ENCODE results near the gene PCDH9. TPM values are rescaled to one million over a fixed set of nuclear protein-coding genes. Genes with fewer than 3 reads are reported as not detected.

PCDH9 gene
- total and polyA plus RNA-seq, 10 of the 15 experiments (the other 5 are each of a cell fraction or from before 2014, with no cell fraction given), result 0.02 to 2.3 (median 0.05) TPM; not detected in 1

DNA sequence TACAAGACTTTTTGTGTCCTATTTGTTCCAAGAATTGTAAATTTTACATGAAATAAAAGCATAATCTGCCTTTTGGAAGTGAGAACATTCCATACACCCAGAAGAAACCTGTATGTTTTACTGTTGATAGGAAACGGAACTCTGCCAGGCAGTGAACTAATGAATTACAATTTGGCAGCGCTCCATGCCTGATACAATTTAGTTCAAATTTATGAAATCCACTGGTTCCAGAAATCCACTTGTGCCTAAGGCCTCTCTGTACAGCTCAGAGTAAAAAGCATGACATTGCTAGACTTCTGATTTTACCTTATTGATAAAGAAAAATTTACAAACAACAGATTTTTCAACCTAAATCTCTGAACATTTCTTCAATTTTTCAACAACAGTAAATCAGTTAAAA, 78.1 kb downstream of the PCDH9 start (continued):
- TF ChIP-seq, protein P1, sequence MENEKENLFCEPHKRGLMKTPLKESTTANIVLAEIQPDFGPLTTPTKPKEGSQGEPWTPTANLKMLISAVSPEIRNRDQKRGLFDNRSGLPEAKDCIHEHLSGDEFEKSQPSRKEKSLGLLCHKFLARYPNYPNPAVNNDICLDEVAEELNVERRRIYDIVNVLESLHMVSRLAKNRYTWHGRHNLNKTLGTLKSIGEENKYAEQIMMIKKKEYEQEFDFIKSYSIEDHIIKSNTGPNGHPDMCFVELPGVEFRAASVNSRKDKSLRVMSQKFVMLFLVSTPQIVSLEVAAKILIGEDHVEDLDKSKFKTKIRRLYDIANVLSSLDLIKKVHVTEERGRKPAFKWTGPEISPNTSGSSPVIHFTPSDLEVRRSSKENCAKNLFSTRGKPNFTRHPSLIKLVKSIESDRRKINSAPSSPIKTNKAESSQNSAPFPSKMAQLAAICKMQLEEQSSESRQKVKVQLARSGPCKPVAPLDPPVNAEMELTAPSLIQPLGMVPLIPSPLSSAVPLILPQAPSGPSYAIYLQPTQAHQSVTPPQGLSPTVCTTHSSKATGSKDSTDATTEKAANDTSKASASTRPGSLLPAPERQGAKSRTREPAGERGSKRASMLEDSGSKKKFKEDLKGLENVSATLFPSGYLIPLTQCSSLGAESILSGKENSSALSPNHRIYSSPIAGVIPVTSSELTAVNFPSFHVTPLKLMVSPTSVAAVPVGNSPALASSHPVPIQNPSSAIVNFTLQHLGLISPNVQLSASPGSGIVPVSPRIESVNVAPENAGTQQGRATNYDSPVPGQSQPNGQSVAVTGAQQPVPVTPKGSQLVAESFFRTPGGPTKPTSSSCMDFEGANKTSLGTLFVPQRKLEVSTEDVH (IDR thresholded peaks at IDR 0.05; ENCODE audit: low read depth, partially characterized antibody), result no peak
- TF ChIP-seq KDM1A (IDR thresholded peaks at IDR 0.05; ENCODE audit: borderline replicate concordance), result no peak
- no peak for TF ChIP-seq RB1 (IDR thresholded peaks at IDR 0.05; ENCODE audit: borderline replicate concordance)
- TF ChIP-seq BHLHE40 (IDR thresholded peaks at IDR 0.05; ENCODE audit: borderline replicate concordance in 1 of 2, low read depth in 2 of 2, low read length in 1 of 2), result no peak
- no peak for TF ChIP-seq EGR1 (IDR thresholded peaks at IDR 0.05; ENCODE audit: borderline replicate concordance in 1 of 2, low read depth in 2 of 2, low read length in 2 of 2)
- TF ChIP-seq RBBP5 (conservative IDR thresholded peaks at IDR 0.05), result no peak
- no peak for TF ChIP-seq TAF1 (IDR thresholded peaks at IDR 0.05; ENCODE audit: borderline replicate concordance, low read depth, low read length)
- TF ChIP-seq YBX1 (IDR thresholded peaks at IDR 0.05), result no peak
- TF ChIP-seq, protein P2, sequence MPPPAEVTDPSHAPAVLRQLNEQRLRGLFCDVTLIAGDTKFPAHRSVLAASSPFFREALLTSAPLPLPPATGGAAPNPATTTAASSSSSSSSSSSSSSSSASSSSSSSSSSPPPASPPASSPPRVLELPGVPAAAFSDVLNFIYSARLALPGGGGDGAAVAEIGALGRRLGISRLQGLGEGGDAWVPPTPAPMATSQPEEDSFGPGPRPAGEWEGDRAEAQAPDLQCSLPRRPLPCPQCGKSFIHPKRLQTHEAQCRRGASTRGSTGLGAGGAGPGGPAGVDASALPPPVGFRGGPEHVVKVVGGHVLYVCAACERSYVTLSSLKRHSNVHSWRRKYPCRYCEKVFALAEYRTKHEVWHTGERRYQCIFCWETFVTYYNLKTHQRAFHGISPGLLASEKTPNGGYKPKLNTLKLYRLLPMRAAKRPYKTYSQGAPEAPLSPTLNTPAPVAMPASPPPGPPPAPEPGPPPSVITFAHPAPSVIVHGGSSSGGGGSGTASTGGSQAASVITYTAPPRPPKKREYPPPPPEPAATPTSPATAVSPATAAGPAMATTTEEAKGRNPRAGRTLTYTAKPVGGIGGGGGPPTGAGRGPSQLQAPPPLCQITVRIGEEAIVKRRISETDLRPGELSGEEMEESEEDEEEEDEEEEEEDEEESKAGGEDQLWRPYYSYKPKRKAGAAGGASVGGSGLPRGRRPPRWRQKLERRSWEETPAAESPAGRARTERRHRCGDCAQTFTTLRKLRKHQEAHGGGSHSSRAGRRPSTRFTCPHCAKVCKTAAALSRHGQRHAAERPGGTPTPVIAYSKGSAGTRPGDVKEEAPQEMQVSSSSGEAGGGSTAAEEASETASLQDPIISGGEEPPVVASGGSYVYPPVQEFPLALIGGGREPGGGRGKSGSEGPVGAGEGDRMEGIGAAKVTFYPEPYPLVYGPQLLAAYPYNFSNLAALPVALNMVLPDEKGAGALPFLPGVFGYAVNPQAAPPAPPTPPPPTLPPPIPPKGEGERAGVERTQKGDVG (CRISPR knock-in tag; IDR thresholded peaks at IDR 0.05), result no peak
- no peak for TF ChIP-seq WRNIP1 (IDR thresholded peaks at IDR 0.05; ENCODE audit: borderline replicate concordance, low read depth, low read length)
- TF ChIP-seq MYC (IDR thresholded peaks at IDR 0.05; ENCODE audit: insufficient read depth, insufficient read length, insufficient replicate concordance, low read length, severe bottlenecking), result no peak
- TF ChIP-seq TCF3 (IDR thresholded peaks at IDR 0.05; ENCODE audit: borderline replicate concordance, insufficient read depth, low read depth, low read length), result no peak
- TF ChIP-seq JUND (IDR thresholded peaks at IDR 0.05; ENCODE audit: low read depth, low read length), result no peak
- TF ChIP-seq KAT2A (conservative IDR thresholded peaks at IDR 0.05; ENCODE audit: control insufficient read depth, low read depth, low read length), result no peak
